Right cardiac atrium (tissue), 5 donors: Measurements from ENCODE around the gene KLK2. TPM values are rescaled to one million over a fixed set of nuclear protein-coding genes. Genes with fewer than 3 reads are reported as not detected.

Experiments
- ATAC-seq, 2 donors: fragments of 200-7000 bp; cut with Tn5 transposase; one replicate each; pipeline versions ENCODE4 v1.8.0 to v1.9.1; 2020; ENCODE audit warnings: moderate library complexity in 2 of 2, mild to moderate bottlenecking in 1 of 2
- DNase-seq, 3 donors: peaks; one replicate each; pipeline ENCODE4 v3.0.0-alpha.2; 2020
- H3K27ac ChIP-seq: one replicate; pipeline ENCODE4 v1.5.1; 2013; ENCODE audit warnings: mild to moderate bottlenecking, low read length, control low read depth, moderate library complexity
- H3K27me3 ChIP-seq: one replicate; pipeline ENCODE4 v1.6.1; 2013; ENCODE audit not compliant: control insufficient read depth, insufficient read depth
- H3K4me1 ChIP-seq: one replicate; pipeline ENCODE4 v1.6.1; 2013; ENCODE audit warnings: low read length; ENCODE audit not compliant: control insufficient read depth, insufficient read depth
- H3K4me3 ChIP-seq: one replicate; pipeline ENCODE4 v1.5.1; 2013; ENCODE audit warnings: low read length, control low read depth
- H3K9me3 ChIP-seq: one replicate; pipeline ENCODE4 v1.6.1; 2013; ENCODE audit warnings: low read length; ENCODE audit not compliant: control insufficient read depth
- WGBS: extraction: QIAGEN DNeasy Blood & Tissue Kit; methylation state at CpG from one replicate; pipeline ENCODE4 v1.1.7; 2013; 5-methylcytosine and 5-hydroxymethylcytosine counted together
- intact Hi-C, 4 donors: fragments of 100-400 bp; cut with DNase I; formaldehyde crosslinking; loops; one replicate each; pipeline versions ENCODE4 v1.11.0 to v1.14.0; 2022 to 2023
- polyA plus RNA-seq: library from polyadenylated mRNA; stranded (reverse); fragments of 200-250 nt; gene quantifications from one replicate; pipeline ENCODE4 v1.2.3, GENCODE V29; 2013
- total RNA-seq, 4 donors: library from RNA; stranded (reverse); fragmentation: NEBNext Ultra II Directional; extraction: Animal tissue kit (Norgen Biotek cat#: 25700); gene quantifications; one replicate each; pipeline ENCODE4 v1.2.1, GENCODE V29; 2021
- donor health status: healthy with polysubstance abuse.
- donor health status: DM: no; HTN: yes; CAD: no.
- donor health status: DM: no; HTN: no; CAD: no.
- donor health status: DM: no; HTN: yes; CAD: no; lungs with severe emphysema.
- donor health status: DM: yes; HTN: yes; CAD: no.

Gene KLK2
- total and polyA plus RNA-seq, 5 donors: not detected

DNA sequence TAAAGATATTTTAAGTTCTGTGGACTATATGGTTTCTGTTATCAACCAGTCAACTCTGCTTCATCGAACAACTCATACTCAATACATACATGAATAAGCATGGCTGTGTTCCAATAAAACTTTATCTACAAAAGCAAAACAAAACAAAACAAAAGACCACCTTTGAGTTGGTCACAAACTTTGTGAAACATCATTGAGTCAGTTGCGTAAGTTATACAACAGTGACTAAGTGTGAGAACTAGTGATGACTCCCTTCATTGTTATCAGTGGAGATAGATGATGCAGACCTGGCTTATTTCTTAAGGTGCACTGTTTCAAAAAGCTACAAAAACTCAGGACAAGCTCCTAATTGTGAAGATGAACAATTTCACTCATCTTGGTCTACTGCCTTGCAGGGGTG lies 52.5 kb downstream of the KLK2 start:
- no peaks in the 10 kb centered on the region for H3K9me3 ChIP-seq
- DNase-seq: no peak
- no peaks in the 10 kb centered on the region for H3K27me3 ChIP-seq
- no peak overlapping the region for H3K4me3 ChIP-seq
- 83% methylated on average over 2 of the region's 2 CpGs for WGBS
- intact Hi-C loops: loop anchor here in 1 of 4 donors (10.0 kb wide), 1 partner anchor 169 kb away; no protein-coding TSS in a partner anchor
- no peak for ATAC-seq
- no peak overlapping the region for H3K27ac ChIP-seq
- H3K4me1 ChIP-seq: no peaks in the 10 kb centered on the region

GRCh38 chr19:50926144-50926543 lies 52.9 kb downstream of the KLK2 start:
- H3K9me3 ChIP-seq: no peaks in the 10 kb centered on the region
- no peaks in the 10 kb centered on the region for H3K27me3 ChIP-seq
- H3K27ac ChIP-seq: no peak overlapping the region
- no peak for ATAC-seq
- WGBS: 75% methylated on average over 11 of the region's 11 CpGs
- DNase-seq: no peak
- no peaks in the 10 kb centered on the region for H3K4me1 ChIP-seq
- intact Hi-C loops: loop anchor here in 1 of 4 donors (10.0 kb wide), 1 partner anchor 169 kb away; no protein-coding TSS in a partner anchor
- no peak overlapping the region for H3K4me3 ChIP-seq

DNA sequence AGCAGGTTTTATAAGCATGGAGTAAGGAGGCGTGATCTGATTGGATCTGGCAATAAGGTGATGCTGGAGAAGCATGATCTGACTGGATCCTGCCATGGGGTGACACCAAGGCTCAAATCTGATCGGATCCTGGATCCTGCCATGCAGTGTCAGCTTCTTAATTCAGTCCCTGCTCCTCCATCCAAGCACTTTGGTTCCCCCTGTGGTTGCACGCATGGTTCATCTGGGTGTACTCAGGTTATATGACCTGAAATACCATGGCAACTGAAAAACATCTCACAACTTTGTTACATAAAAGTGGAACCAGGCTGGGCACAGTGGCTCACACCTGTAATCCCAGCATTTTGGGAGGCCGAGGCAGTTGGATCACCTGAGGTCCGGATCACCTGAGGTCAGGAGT lies 55.6 kb downstream of the KLK2 start:
- intact Hi-C loops: loop anchor here in 1 of 4 donors (10.0 kb wide), 1 partner anchor 166 kb away; no protein-coding TSS in a partner anchor
- WGBS: 80% methylated on average over 5 of the region's 5 CpGs
- H3K27ac ChIP-seq: no peak overlapping the region
- H3K27me3 ChIP-seq: no peaks in the 10 kb centered on the region
- no peak for DNase-seq
- ATAC-seq: no peak
- no peaks in the 10 kb centered on the region for H3K9me3 ChIP-seq
- no peaks in the 10 kb centered on the region for H3K4me1 ChIP-seq
- H3K4me3 ChIP-seq: no peak overlapping the region

Other genes with a start within 250 kb of the KLK2 start
- gene SYT3, start 233.6 kb upstream of the KLK2 start, total RNA-seq: 1 to 10 TPM in 1 of 4 donors, under 1 TPM in 3; 0.43 to 1.0 (median 0.67) TPM
- 0.25 TPM for gene SYT3, start 233.6 kb upstream of the KLK2 start, polyA plus RNA-seq
- gene C19orf81, start 224.0 kb upstream of the KLK2 start, total RNA-seq: 1 to 10 TPM in 2 of 4 donors, not detected in 2; 1.5 TPM
- gene C19orf81, start 224.0 kb upstream of the KLK2 start, polyA plus RNA-seq: 0.52 TPM
- gene SHANK1, start 153.6 kb upstream of the KLK2 start, total RNA-seq: 1 to 10 TPM in 1 of 4 donors, under 1 TPM in 3; 0.09 to 1.2 (median 0.44) TPM
- 1.9 TPM for gene SHANK1, start 153.6 kb upstream of the KLK2 start, polyA plus RNA-seq
- gene CLEC11A, start 150.1 kb upstream of the KLK2 start, total RNA-seq: 10 to 100 TPM in 2 of 4 donors, 1 to 10 TPM in 2; 8.2 to 10.2 (median 10.0) TPM
- gene CLEC11A, start 150.1 kb upstream of the KLK2 start, polyA plus RNA-seq: 5.5 TPM
- gene GPR32, start 103.0 kb upstream of the KLK2 start, total RNA-seq: not detected
- not detected for gene GPR32, start 103.0 kb upstream of the KLK2 start, polyA plus RNA-seq
- not detected for gene ACP4, start 83.0 kb upstream of the KLK2 start, total RNA-seq
- not detected for gene ACP4, start 83.0 kb upstream of the KLK2 start, polyA plus RNA-seq
- under 1 TPM in 2 of 4 donors, not detected in 2; 0.54 to 0.82 TPM for gene KLK1, start 49.7 kb upstream of the KLK2 start, total RNA-seq
- gene KLK1, start 49.7 kb upstream of the KLK2 start, polyA plus RNA-seq: 0.18 TPM
- gene KLK15, start 39.9 kb upstream of the KLK2 start, total RNA-seq: not detected
- gene KLK15, start 39.9 kb upstream of the KLK2 start, polyA plus RNA-seq: not detected
- not detected for gene KLK3, start 18.5 kb upstream of the KLK2 start, total RNA-seq
- gene KLK3, start 18.5 kb upstream of the KLK2 start, polyA plus RNA-seq: not detected
- not detected for gene KLK4, start 38.0 kb downstream of the KLK2 start, total RNA-seq
- not detected for gene KLK4, start 38.0 kb downstream of the KLK2 start, polyA plus RNA-seq
- gene KLK5, start 79.6 kb downstream of the KLK2 start, total RNA-seq: not detected
- not detected for gene KLK5, start 79.6 kb downstream of the KLK2 start, polyA plus RNA-seq
- gene KLK6, start 96.2 kb downstream of the KLK2 start, total RNA-seq: not detected
- gene KLK6, start 96.2 kb downstream of the KLK2 start, polyA plus RNA-seq: not detected
- gene KLK7, start 110.5 kb downstream of the KLK2 start, total RNA-seq: not detected
- not detected for gene KLK7, start 110.5 kb downstream of the KLK2 start, polyA plus RNA-seq
- gene KLK8, start 128.2 kb downstream of the KLK2 start, total RNA-seq: not detected
- gene KLK8, start 128.2 kb downstream of the KLK2 start, polyA plus RNA-seq: 0.07 TPM
- under 1 TPM in 3 of 4 donors, not detected in 1; 0.48 to 0.89 (median 0.50) TPM for gene KLK10, start 146.3 kb downstream of the KLK2 start, total RNA-seq
- gene KLK10, start 146.3 kb downstream of the KLK2 start, polyA plus RNA-seq: 0.48 TPM
- under 1 TPM in 3 of 4 donors, not detected in 1; 0.50 to 0.69 (median 0.50) TPM for gene KLK11, start 153.2 kb downstream of the KLK2 start, total RNA-seq
- gene KLK11, start 153.2 kb downstream of the KLK2 start, polyA plus RNA-seq: 0.14 TPM
- gene KLK12, start 161.6 kb downstream of the KLK2 start, total RNA-seq: not detected
- gene KLK12, start 161.6 kb downstream of the KLK2 start, polyA plus RNA-seq: not detected
- not detected for gene KLK13, start 191.7 kb downstream of the KLK2 start, total RNA-seq
- 0.20 TPM for gene KLK13, start 191.7 kb downstream of the KLK2 start, polyA plus RNA-seq
- 1 to 10 TPM in 1 of 4 donors, under 1 TPM in 1, not detected in 2; 0.31 to 1.0 TPM for gene KLK14, start 209.4 kb downstream of the KLK2 start, total RNA-seq
- not detected for gene KLK14, start 209.4 kb downstream of the KLK2 start, polyA plus RNA-seq
- gene CTU1, start 235.0 kb downstream of the KLK2 start, total RNA-seq: 1 to 10 TPM; 4.2 to 5.3 (median 4.4) TPM
- gene CTU1, start 235.0 kb downstream of the KLK2 start, polyA plus RNA-seq: 2.0 TPM